ENCODE results near the gene RNF20. TPM values are rescaled to one million over a fixed set of nuclear protein-coding genes. Genes with fewer than 3 reads are reported as not detected.

RNF20 gene
- polyA plus RNA-seq, 1 of the 3 experiments (the other 2 are of a cell fraction) = 16.0 TPM

- no peak for DNase-seq
- POLR2A ChIA-PET = no interaction called here
- CTCF ChIA-PET = interaction anchor here (0.7 to 2.1 kb wide), 10 partner anchors 10 to 119 kb away, joined by 3 to 10 read pairs (median 3); no protein-coding TSS in a partner anchor
- Histone ChIP-seq H4K20me1 (ENCODE audit: insufficient read depth) (no peaks in the 10 kb centered on the region), H3K4me3 (ENCODE audit: low read depth in 2 of 2, low read length in 1 of 2) (no peak overlapping the region), H3K27me3 (ENCODE audit: insufficient read depth) (no peaks in the 10 kb centered on the region), H3K9me3 (no peaks in the 10 kb centered on the region), H3K79me2 (ENCODE audit: insufficient read depth) (no peaks in the 10 kb centered on the region), H3K27ac (ENCODE audit: low read depth in 2 of 2, low read length in 1 of 2) (no peak overlapping the region), H3K9ac (no peak overlapping the region), H2AFZ (ENCODE audit: low read depth) (no peak overlapping the region), H3K4me1 (ENCODE audit: control insufficient read depth in 1 of 2, insufficient read depth in 2 of 2, low read depth in 1 of 2, low read length in 1 of 2) (peaks cover 0 to 3% of the 10 kb centered on the region in 2 experiments; a peak in 1 of 4 replicates), H3K4me2 (no peak overlapping the region), H3K36me3 (replicated peaks in 1 of 2; ENCODE audit: control insufficient read depth in 1 of 2, insufficient read depth in 2 of 2, low read length in 1 of 2) (peaks cover 56 to 58% of the 10 kb centered on the region in 2 experiments), H3K9me2 (no peaks in the 10 kb centered on the region), H3F3A (replicated peaks; ENCODE audit: insufficient read depth) (peaks cover 6% of the 10 kb centered on the region)
- TF ChIP-seq PBX3 (IDR thresholded peaks at IDR 0.05) (no peak), RAD21 (IDR thresholded peaks at IDR 0.05; ENCODE audit: low read length) (no peak), SIN3A (IDR thresholded peaks at IDR 0.05; ENCODE audit: borderline replicate concordance, low read depth, low read length) (no peak), NRF1 (IDR thresholded peaks at IDR 0.05; ENCODE audit: low read depth, low read length) (no peak), RXRA (IDR thresholded peaks at IDR 0.05; ENCODE audit: borderline replicate concordance, low read depth) (no peak), TCF12 (IDR thresholded peaks at IDR 0.05) (no peak), MXI1 (IDR thresholded peaks at IDR 0.05; ENCODE audit: low read depth, low read length) (no peak)
- WGBS (ENCODE audit: low lambda C conversion rate) = 87% methylated on average over 3 of the region's 3 CpGs
These were observed 34.2 kb downstream of the RNF20 start for GRCh38 chr9:101567725-101568350.

- Histone ChIP-seq H3K9me2 (no peaks in the 10 kb centered on the region), H3K9ac (no peak overlapping the region), H3K4me1 (ENCODE audit: control insufficient read depth in 1 of 2, insufficient read depth in 2 of 2, low read depth in 1 of 2, low read length in 1 of 2) (peaks cover 0 to 3% of the 10 kb centered on the region in 2 experiments; a peak in 1 of 4 replicates), H3F3A (replicated peaks; ENCODE audit: insufficient read depth) (peaks cover 3% of the 10 kb centered on the region), H4K20me1 (ENCODE audit: insufficient read depth) (no peaks in the 10 kb centered on the region), H2AFZ (ENCODE audit: low read depth) (no peak overlapping the region), H3K4me3 (ENCODE audit: low read depth in 2 of 2, low read length in 1 of 2) (no peak overlapping the region), H3K27me3 (ENCODE audit: insufficient read depth) (no peaks in the 10 kb centered on the region), H3K9me3 (no peaks in the 10 kb centered on the region), H3K4me2 (no peak overlapping the region), H3K27ac (ENCODE audit: low read depth in 2 of 2, low read length in 1 of 2) (no peak overlapping the region), H3K79me2 (ENCODE audit: insufficient read depth) (no peaks in the 10 kb centered on the region), H3K36me3 (replicated peaks in 1 of 2; ENCODE audit: control insufficient read depth in 1 of 2, insufficient read depth in 2 of 2, low read length in 1 of 2) (peaks cover 35 to 44% of the 10 kb centered on the region in 2 experiments)
- 91% methylated on average over 5 of the region's 5 CpGs for WGBS (ENCODE audit: low lambda C conversion rate)
- TF ChIP-seq SIN3A (IDR thresholded peaks at IDR 0.05; ENCODE audit: borderline replicate concordance, low read depth, low read length) (no peak), IRF3 (IDR thresholded peaks at IDR 0.05; ENCODE audit: low read depth, low read length) (no peak), MEF2A (IDR thresholded peaks at IDR 0.05; ENCODE audit: borderline replicate concordance, low read depth) (no peak)
- ChIA-PET POLR2A (no interaction called here), CTCF (interaction anchor here (1.1 kb wide), 1 partner anchor 14 kb away, joined by 3 read pairs; no protein-coding TSS in a partner anchor)
- no peak for DNase-seq
These were observed 36.3 kb downstream of the RNF20 start for GRCh38 chr9:101569741-101570501.

Measured in SK-N-SH (cell line).